Gastrocnemius medialis (tissue), 4 donors: Measurements from ENCODE around the gene C3orf52. TPM values are rescaled to one million over a fixed set of nuclear protein-coding genes. Genes with fewer than 3 reads are reported as not detected.
"Not testable (repeated sequence)": the region's sequence is repeated elsewhere in the genome, so short reads cannot be mapped to it uniquely, and the experiment has no call there.

Experiments
- ATAC-seq, 2 donors: fragments of 150-250 bp; one replicate each; pipeline ENCODE4 v1.9.1; 2016
- DNase-seq, 2 donors: peaks; one replicate each; pipeline ENCODE4 v3.0.0-alpha.2; 2019
- H3K27ac ChIP-seq, 4 donors: fragments of 200-600 bp; sonication (generic); 1 replicate in 1 of 4; 2 replicates in 3 of 4; pipeline ENCODE4 v1.5.1; 2016 to 2018; ENCODE audit warnings: mild to moderate bottlenecking in 2 of 4, moderate library complexity in 1 of 4
- H3K27me3 ChIP-seq, 3 donors: fragments of 200-600 bp; sonication (generic) in 2 of 3; 1 replicate in 1 of 3; 2 replicates in 2 of 3; pipeline versions ENCODE4 v1.5.1 to v1.6.0; 2016 to 2019; ENCODE audit warnings: mild to moderate bottlenecking in 1 of 3, moderate library complexity in 1 of 3
- H3K36me3 ChIP-seq, 2 donors: fragments of 200-600 bp; sonication (generic) in 1 of 2; one replicate each; pipeline ENCODE4 v1.5.1; 2017 to 2018
- H3K4me1 ChIP-seq, 2 donors: fragments of 200-600 bp; sonication (generic) in 1 of 2; one replicate each; pipeline ENCODE4 v1.5.1; 2016 to 2017; ENCODE audit warnings: mild to moderate bottlenecking in 2 of 2
- H3K4me3 ChIP-seq, 4 donors: fragments of 200-600 bp; sonication (generic) in 3 of 4; 1 replicate in 1 of 4; 2 replicates in 3 of 4; pipeline ENCODE4 v1.5.1; 2016 to 2019; ENCODE audit warnings: mild to moderate bottlenecking in 2 of 4
- H3K9me3 ChIP-seq, 3 donors: fragments of 200-600 bp; sonication (generic) in 2 of 3; 1 replicate in 1 of 3; 2 replicates in 2 of 3; pipeline ENCODE4 v1.5.1; 2016 to 2019
- POLR2A ChIP-seq, 2 donors: fragments of 450-650 bp; IDR thresholded peaks; one replicate each; pipeline ENCODE4 v1.6.1; 2017; ENCODE audit warnings: antibody characterized with exemption in 2 of 2, mild to moderate bottlenecking in 2 of 2, moderate library complexity in 2 of 2
- in situ Hi-C, 4 donors: fragments of 200-750 bp; cut with MboI; loops; one replicate each; pipeline versions ENCODE4 v1.15.0 to v1.8.0; 2017; ENCODE audit warnings: low sequenced_read_pairs in 4 of 4
- intact Hi-C: fragments of 100-400 bp; cut with DNase I; formaldehyde crosslinking; loops from one replicate; pipeline ENCODE4 v1.15.1; 2023; ENCODE audit warnings: low total_unique reads
- total RNA-seq, 4 donors: library from RNA; depleted of rRNA; stranded (reverse); fragments of >200 nt; gene quantifications; one replicate each; pipeline versions ENCODE4 v1.1.0 to v1.2.3, GENCODE V29; 2016
- TF ChIP-seq, protein P1 (sequence below), 5 experiments: fragments of 450-650 bp in 3 of 5; fragments of 200-600 bp in 2 of 5; sonication (generic) in 2 of 5; IDR thresholded peaks in 4 of 5; conservative IDR thresholded peaks in 1 of 5; 1 replicate in 4 of 5; 2 replicates in 1 of 5; pipeline ENCODE4 v1.5.1; 2016 to 2019; ENCODE audit warnings: antibody characterized with exemption in 5 of 5, mild to moderate bottlenecking in 3 of 5, moderate library complexity in 3 of 5

The C3orf52 gene, protein sequence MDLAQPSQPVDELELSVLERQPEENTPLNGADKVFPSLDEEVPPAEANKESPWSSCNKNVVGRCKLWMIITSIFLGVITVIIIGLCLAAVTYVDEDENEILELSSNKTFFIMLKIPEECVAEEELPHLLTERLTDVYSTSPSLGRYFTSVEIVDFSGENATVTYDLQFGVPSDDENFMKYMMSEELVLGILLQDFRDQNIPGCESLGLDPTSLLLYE
- total RNA-seq, result 1 to 10 TPM in 1 of 4 donors, under 1 TPM in 3; 0.39 to 1.1 (median 0.82) TPM

GRCh38 chr3:112086076-112086854 lies at the start of gene C3orf52:
C3orf52 (plus strand) TSS chr3:112086389; CDS start chr3:112086408, 19 bp downstream.
- peak; percentile 85 to 93 for ATAC-seq
- intact Hi-C loops, result no loop called here
- Histone ChIP-seq H3K4me3 (peak within 1 kb of the TSS; percentile 60 to 85 (median 66)), H3K27ac (peak within 1 kb of the TSS; percentile 36 to 78 (median 54)), H3K9me3 (no peaks in the 10 kb centered on the region), H3K36me3 (no peaks in the 10 kb centered on the region), H3K27me3 (no peaks in the 10 kb centered on the region), H3K4me1 (peaks cover 0 to 5% of the 10 kb centered on the region in 2 donors)
- TF ChIP-seq, protein P1, sequence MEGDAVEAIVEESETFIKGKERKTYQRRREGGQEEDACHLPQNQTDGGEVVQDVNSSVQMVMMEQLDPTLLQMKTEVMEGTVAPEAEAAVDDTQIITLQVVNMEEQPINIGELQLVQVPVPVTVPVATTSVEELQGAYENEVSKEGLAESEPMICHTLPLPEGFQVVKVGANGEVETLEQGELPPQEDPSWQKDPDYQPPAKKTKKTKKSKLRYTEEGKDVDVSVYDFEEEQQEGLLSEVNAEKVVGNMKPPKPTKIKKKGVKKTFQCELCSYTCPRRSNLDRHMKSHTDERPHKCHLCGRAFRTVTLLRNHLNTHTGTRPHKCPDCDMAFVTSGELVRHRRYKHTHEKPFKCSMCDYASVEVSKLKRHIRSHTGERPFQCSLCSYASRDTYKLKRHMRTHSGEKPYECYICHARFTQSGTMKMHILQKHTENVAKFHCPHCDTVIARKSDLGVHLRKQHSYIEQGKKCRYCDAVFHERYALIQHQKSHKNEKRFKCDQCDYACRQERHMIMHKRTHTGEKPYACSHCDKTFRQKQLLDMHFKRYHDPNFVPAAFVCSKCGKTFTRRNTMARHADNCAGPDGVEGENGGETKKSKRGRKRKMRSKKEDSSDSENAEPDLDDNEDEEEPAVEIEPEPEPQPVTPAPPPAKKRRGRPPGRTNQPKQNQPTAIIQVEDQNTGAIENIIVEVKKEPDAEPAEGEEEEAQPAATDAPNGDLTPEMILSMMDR (IDR thresholded peaks at IDR 0.05 in 4 of 5, conservative IDR thresholded peaks at IDR 0.05 in 1 of 5), result no peak
- TF ChIP-seq POLR2A (IDR thresholded peaks at IDR 0.05), result peak in 1 of 2 donors; percentile 29
- in situ Hi-C loops, result no loop called here
- peak; percentile 50 to 68 for DNase-seq

GRCh38 chr3:112037194-112037593 lies 49.0 kb upstream of the C3orf52 start:
- H3K4me3 ChIP-seq, H3K9me3 ChIP-seq, DNase-seq, ATAC-seq, H3K27ac ChIP-seq, H3K27me3 ChIP-seq, in situ Hi-C loops, intact Hi-C loops, H3K36me3 ChIP-seq, H3K4me1 ChIP-seq: not testable (repeated sequence)

- Histone ChIP-seq H3K9me3 (no peaks in the 10 kb centered on the region), H3K4me1 (peaks cover 0 to 2% of the 10 kb centered on the region in 2 donors), H3K36me3 (no peaks in the 10 kb centered on the region), H3K27me3 (no peaks in the 10 kb centered on the region), H3K27ac (no peak overlapping the region), H3K4me3 (no peak overlapping the region)
- ATAC-seq (no peak), DNase-seq (no peak)
- in situ Hi-C loops (no loop called here), intact Hi-C loops (no loop called here)
- TF ChIP-seq, protein P1 (IDR thresholded peaks at IDR 0.05 in 4 of 5, conservative IDR thresholded peaks at IDR 0.05 in 1 of 5), result no peak
- TF ChIP-seq POLR2A (IDR thresholded peaks at IDR 0.05), result no peak
Measured at GRCh38 chr3:112038863-112039262, 47.3 kb upstream of the C3orf52 start.

DNA sequence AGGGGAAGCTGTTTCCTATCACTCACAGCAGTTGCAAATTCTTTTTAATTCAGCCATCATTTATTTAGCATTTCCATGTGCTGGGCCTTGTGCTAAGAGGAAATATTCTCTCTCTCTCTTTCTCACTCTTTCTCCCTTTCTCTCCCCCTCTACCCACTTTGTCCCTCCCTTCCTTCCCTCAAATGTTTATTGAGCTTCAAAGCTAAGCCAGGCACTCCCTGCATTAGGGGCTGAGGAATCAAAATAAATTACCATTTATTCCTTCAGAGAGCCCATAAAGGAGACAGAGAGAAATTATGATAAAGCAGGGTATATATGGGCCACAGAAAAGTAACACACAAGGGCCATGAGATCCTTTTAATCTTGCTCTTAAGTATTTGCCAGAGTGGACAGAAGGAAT lies 44.9 kb upstream of the C3orf52 start:
- TF ChIP-seq, protein P1 (IDR thresholded peaks at IDR 0.05 in 4 of 5, conservative IDR thresholded peaks at IDR 0.05 in 1 of 5), result no peak
- TF ChIP-seq POLR2A (IDR thresholded peaks at IDR 0.05), result no peak
- Histone ChIP-seq H3K4me1 (peaks cover 0 to 4% of the 10 kb centered on the region in 2 donors), H3K9me3 (no peaks in the 10 kb centered on the region), H3K27me3 (no peaks in the 10 kb centered on the region), H3K36me3 (no peaks in the 10 kb centered on the region), H3K27ac (no peak overlapping the region), H3K4me3 (no peak overlapping the region)
- in situ Hi-C loops (no loop called here), intact Hi-C loops (no loop called here)
- ATAC-seq (no peak), DNase-seq (no peak)

- in situ Hi-C loops, result no loop called here
- intact Hi-C loops, result no loop called here
- Histone ChIP-seq H3K4me1 (peaks cover 0 to 4% of the 10 kb centered on the region in 2 donors), H3K9me3 (no peaks in the 10 kb centered on the region), H3K4me3 (no peak overlapping the region), H3K36me3 (no peaks in the 10 kb centered on the region), H3K27me3 (no peaks in the 10 kb centered on the region), H3K27ac (no peak overlapping the region)
- ATAC-seq (no peak), DNase-seq (no peak)
- TF ChIP-seq, protein P1 (IDR thresholded peaks at IDR 0.05 in 4 of 5, conservative IDR thresholded peaks at IDR 0.05 in 1 of 5), result no peak
- no peak for TF ChIP-seq POLR2A (IDR thresholded peaks at IDR 0.05)
Measured at GRCh38 chr3:112042842-112043280, 43.3 kb upstream of the C3orf52 start.
